Gastrocnemius medialis (tissue), 4 donors: Measurements from ENCODE around the gene TTLL5.

Experiments
- CTCF ChIP-seq, 5 experiments: fragments of 450-650 bp in 3 of 5; fragments of 200-600 bp in 2 of 5; sonication (generic) in 2 of 5; IDR thresholded peaks in 4 of 5; conservative IDR thresholded peaks in 1 of 5; 1 replicate in 4 of 5; 2 replicates in 1 of 5; pipeline ENCODE4 v1.5.1; 2016 to 2019; ENCODE audit warnings: antibody characterized with exemption in 5 of 5, mild to moderate bottlenecking in 3 of 5, moderate library complexity in 3 of 5
- POLR2A ChIP-seq, 2 donors: fragments of 450-650 bp; IDR thresholded peaks; one replicate each; pipeline ENCODE4 v1.6.1; 2017; ENCODE audit warnings: antibody characterized with exemption in 2 of 2, mild to moderate bottlenecking in 2 of 2, moderate library complexity in 2 of 2

DNA sequence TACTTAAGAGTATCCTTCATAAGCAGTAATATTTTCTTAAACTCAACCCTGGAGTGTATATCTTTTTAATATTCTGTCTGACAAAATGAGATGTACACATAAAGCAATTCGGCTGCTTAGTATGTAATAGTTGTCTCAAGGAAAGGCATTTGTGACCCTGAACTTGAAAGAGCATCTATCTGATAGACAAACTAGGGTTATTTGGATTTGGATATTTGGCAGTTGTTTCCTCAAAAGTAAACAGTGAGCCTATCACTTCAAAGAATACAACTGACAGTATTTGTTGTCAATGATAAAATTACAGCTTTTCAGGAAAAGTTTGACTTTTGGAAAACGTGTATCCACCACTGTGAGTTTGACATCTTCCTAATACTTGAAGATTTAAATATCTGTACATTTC lies 197.3 kb downstream of the TTLL5 start:
- no peak for TF ChIP-seq CTCF (IDR thresholded peaks at IDR 0.05 in 4 of 5, conservative IDR thresholded peaks at IDR 0.05 in 1 of 5)
- TF ChIP-seq POLR2A (IDR thresholded peaks at IDR 0.05), result no peak
